ENCODE data around the gene IFNE.

GRCh38 chr9:21481470-21482056 is 550 bp downstream of the IFNE start:
- TF ChIP-seq, protein P1, sequence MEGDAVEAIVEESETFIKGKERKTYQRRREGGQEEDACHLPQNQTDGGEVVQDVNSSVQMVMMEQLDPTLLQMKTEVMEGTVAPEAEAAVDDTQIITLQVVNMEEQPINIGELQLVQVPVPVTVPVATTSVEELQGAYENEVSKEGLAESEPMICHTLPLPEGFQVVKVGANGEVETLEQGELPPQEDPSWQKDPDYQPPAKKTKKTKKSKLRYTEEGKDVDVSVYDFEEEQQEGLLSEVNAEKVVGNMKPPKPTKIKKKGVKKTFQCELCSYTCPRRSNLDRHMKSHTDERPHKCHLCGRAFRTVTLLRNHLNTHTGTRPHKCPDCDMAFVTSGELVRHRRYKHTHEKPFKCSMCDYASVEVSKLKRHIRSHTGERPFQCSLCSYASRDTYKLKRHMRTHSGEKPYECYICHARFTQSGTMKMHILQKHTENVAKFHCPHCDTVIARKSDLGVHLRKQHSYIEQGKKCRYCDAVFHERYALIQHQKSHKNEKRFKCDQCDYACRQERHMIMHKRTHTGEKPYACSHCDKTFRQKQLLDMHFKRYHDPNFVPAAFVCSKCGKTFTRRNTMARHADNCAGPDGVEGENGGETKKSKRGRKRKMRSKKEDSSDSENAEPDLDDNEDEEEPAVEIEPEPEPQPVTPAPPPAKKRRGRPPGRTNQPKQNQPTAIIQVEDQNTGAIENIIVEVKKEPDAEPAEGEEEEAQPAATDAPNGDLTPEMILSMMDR (conservative IDR thresholded peaks at IDR 0.05): no peak
- TF ChIP-seq EZH2 (IDR thresholded peaks at IDR 0.05; ENCODE audit: low read depth): no peak

Data from PC-9 (cell line).